ENCODE results near the gene SLC17A9.

SLC17A9 gene

GRCh38 chr20:62969179-62969760 lies 16.8 kb downstream of the SLC17A9 start:
- DNase-seq (ENCODE audit: low spot score): no peak

GRCh38 chr20:62969939-62970306 lies 17.4 kb downstream of the SLC17A9 start:
- no peak for DNase-seq (ENCODE audit: low spot score)

- DNase-seq (ENCODE audit: low spot score): peak; percentile 31
Measured at GRCh38 chr20:62970307-62971210, 18.1 kb downstream of the SLC17A9 start.

- no peak for DNase-seq (ENCODE audit: low spot score)
Measured at GRCh38 chr20:62971211-62971949, 18.9 kb downstream of the SLC17A9 start.

GRCh38 chr20:62971950-62972844 lies 19.7 kb downstream of the SLC17A9 start:
- peak; percentile 97 for DNase-seq (ENCODE audit: low spot score)

GRCh38 chr20:62972845-62973745 lies 20.6 kb downstream of the SLC17A9 start:
- DNase-seq (ENCODE audit: low spot score): no peak

- DNase-seq (ENCODE audit: low spot score): no peak
Measured at GRCh38 chr20:62975251-62975760, 22.8 kb downstream of the SLC17A9 start.

GRCh38 chr20:62975812-62976508 lies 23.5 kb downstream of the SLC17A9 start:
- no peak for DNase-seq (ENCODE audit: low spot score)

- no peak for DNase-seq (ENCODE audit: low spot score)
Measured at GRCh38 chr20:62976886-62977285, 24.4 kb downstream of the SLC17A9 start.

GRCh38 chr20:62977613-62978560 lies 25.4 kb downstream of the SLC17A9 start:
- no peak for DNase-seq (ENCODE audit: low spot score)

GRCh38 chr20:62978561-62978943 lies 26.0 kb downstream of the SLC17A9 start:
- DNase-seq (ENCODE audit: low spot score): no peak

- DNase-seq (ENCODE audit: low spot score): no peak
Measured at GRCh38 chr20:62979310-62979709, 26.8 kb downstream of the SLC17A9 start.

GRCh38 chr20:62979876-62980373 lies 27.4 kb downstream of the SLC17A9 start:
- no peak for DNase-seq (ENCODE audit: low spot score)

- no peak for DNase-seq (ENCODE audit: low spot score)
Measured at GRCh38 chr20:62980380-62980960, 28.0 kb downstream of the SLC17A9 start.

- peak; percentile 31 for DNase-seq (ENCODE audit: low spot score)
Measured at GRCh38 chr20:62980970-62981369, 28.5 kb downstream of the SLC17A9 start.

- DNase-seq (ENCODE audit: low spot score): no peak
Measured at GRCh38 chr20:62982124-62983075, 29.9 kb downstream of the SLC17A9 start.

GRCh38 chr20:62983210-62983609 lies 30.7 kb downstream of the SLC17A9 start:
- DNase-seq (ENCODE audit: low spot score): no peak

Measured in AG08395 (cell line).